HG03521 (cell line): ENCODE data around the gene ING2.
A peak's percentile ranks its signal among the peaks of the same experiment; 100 is the strongest.

Experiments used
- ATAC-seq: cut with Tn5 transposase; IDR thresholded peaks from one replicate; pipeline ENCODE4 v1.9.1; 2021; ENCODE audit warnings: mild to moderate bottlenecking, moderate library complexity; ENCODE audit not compliant: unreplicated experiment

ING2 gene

DNA sequence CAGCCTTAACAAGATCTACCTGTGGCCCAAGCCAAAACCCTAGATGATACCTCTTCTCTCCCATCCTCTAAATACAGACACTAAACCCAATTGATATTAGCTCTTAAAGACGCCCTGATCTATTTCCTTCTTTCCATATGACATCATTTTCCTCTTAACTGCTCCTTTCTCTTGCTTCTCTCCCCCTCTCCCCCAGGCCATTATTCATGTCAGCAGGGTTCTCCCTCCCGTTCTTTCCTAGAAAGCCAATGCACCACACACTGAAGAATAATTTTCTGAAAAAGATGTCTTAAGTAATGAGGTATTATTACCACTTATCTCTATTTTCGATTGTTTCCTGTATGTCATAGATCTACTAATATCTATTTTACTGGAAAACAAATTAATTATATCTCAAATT is 9.7 kb upstream of the ING2 start:
- no peak for ATAC-seq

DNA sequence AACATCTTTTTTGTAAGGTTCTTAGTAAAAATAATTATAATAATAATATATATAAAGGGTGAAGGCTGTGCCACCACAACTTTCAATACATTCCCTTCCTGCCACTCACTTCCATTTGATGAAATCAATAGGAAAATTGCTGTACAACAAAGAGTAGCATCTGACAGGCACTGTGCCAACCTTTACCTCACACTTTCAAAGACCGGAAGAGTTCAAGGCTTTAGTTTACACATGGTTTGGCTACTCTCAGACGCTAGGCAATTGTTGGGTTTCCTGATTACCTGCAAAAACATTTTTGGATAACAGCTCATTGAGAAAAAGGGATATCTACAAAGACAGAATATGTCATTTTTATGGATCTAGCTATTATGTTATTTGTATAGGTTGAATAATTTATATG is 5.5 kb upstream of the ING2 start:
- ATAC-seq, result no peak

DNA sequence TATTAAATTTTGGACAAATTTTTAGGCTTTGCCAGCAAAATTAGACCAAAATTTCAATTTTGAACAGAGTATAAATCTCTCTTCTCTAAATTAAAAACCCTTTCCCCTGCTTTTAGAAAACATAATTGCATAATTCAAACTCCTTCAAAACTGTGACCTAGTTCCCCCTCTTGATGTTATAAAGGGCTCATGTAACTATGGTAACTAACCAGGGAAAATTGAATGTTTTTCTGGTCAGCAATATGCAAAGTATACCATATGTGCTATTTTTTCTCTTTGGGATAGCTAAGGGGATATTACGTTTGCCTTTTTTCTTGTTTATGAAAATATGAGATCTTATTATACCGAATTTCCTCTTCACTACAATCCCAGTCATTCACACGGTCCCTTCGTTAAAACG is 5.1 kb upstream of the ING2 start:
- ATAC-seq, result no peak

DNA sequence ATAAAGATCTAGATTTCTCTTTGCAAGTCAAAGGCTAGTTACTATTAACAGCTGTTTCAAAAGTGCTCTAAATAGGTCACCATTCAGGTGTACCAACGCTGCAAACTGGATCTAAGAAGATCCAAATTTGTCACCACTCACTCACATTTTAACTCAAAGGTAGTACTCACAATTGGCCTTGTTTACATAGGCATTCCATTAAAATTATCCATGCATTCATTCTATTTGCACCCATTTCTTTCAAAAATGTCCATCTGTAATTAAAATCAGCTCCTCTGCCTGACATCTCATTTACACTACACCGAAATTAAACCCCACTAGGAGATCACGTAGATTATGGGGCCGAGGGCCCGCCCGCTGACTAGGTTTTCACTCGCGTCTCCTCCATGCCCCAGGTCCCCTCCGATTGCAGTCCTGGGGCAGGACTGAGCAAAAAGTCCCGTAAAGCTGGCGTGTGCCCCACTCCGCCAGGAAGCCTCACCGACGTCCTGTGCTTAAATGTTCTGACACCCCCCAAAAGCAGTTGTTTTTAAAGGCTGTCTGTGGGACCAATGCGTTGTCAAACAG is 1.3 kb upstream of the ING2 start:
- ATAC-seq, result peak; percentile 0

DNA sequence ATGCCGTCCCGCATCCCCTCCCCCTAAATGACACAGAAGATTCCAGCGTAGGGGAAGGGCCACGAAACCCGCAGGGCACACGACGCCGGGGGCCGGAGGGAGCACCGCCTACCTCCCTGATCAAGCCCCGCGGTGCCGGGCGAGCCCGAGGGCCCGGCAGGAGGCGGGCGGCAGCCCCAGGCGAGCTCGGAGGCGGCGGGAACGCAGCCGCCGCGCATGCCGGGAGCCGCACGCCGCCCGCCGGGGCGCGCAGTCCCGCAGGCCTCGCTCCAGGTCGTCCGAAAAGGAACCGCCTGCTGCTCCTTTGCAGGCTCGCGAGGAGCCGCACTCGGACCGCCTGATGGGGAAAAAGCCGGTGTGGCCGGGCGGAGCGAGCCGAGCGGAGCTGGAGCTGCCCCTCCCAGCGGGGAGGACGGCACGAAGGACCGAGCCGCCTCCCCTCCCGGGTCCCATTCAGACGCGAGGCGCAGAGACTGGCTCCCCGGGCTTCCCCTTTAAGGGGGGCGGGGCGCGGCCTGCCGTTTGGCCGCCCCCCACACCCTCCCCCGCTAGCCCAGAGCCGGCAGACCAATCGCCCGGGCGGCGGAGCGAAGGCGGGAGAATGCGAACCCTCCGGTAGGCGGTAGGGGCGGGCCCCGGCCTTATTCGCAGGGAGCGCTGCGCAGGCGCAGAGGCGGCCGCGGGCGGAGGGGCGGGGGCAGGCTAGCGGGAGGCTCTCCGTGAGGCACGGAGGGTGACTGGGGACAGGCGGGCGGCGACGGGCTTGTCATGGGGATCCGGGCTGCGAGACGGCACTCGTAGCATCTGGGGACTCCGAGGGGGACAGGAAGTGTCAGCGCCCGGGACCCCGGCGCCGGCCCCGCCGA is 561 bp upstream of the ING2 start:
- peak; percentile 58 for ATAC-seq

DNA sequence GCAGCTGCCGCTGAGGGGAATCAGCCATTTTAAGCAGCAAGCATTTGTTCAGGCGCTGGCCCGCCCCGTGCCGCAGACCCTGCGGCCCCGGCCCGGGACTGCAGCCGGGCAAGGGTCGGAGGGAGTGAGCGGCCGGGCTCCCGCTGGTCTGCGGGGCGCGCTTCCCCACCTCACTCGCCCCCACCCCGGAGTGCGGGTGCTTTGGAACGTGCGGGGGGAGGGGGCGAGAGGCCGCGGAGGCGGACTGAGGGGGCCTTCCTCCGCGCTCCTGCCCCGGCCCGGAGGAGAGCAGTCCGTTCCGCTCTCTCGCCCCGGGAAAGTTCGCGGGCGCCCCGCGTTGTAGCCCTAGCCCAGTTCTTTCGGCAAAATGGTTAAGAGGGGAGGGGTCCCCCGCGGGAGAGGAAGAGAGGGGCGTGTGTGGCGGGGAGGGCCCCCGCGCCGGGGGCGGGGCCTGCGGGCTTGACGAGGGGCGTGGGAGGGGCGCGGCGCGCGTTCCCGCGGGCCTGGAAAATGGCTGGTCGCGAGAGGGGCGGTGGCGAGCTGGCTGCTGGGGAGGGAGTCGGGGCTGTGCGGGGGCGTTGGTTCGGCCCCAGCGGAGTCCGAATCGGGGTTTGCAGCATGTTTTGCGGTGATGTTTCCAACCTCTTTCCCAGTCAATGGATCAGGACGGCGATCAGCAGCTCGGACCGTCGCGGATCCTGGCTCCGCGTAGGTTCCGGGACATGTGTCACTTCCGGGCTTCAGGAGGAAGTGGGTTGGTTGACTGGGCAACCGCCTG is 942 bp downstream of the ING2 start:
- ATAC-seq, result peak; percentile 36

DNA sequence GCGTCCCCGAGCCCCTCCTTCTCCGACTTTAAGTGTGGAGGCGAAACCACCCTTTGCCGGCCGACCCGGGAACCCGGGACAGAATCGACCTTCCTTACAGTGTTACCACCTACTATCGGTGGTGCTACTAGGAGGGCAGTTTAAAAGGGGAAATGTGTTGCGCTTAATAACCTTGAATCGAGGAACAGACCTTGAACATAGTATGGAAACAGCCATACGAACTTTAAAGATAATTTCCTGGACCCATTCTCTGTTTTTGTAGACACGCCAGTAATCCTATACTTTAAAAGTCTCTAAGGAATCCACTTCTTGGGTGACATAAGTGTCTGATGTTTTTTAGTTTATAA is 1.5 kb downstream of the ING2 start:
- no peak for ATAC-seq

DNA sequence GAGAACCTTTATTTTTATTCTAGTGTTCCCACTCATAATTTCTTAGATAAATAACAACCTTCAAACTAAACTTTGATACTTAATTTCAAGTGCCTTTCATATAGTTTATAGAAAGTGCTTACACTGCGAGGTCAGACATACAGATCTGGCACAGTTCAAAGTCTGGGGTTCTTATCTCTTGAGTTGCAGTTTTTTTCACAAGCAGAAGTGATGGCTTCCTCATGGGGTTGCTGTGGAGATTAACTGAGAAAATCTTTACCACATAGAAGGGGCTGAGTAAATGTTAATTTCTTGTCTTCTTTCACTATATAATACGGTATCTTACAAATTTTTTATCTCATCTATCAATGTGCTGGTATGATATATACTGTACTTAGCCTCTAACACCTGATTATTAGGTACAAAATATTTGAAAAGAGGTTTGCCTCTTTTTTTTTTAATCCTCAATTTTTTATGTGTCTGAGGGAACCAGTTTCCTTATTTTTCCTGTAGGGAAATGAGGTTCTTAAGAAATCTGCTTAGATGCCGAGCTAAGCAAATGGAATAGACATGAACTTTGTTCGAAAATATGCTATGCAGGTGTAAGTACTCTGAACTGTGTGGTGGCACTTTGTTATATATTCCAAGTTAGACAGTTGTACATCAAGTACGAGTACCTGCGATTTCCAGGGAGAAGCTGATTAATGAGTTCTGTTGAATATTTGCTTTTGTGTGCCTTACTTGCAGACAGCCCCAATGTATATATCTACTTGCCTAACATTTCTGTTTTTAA is 3.3 kb downstream of the ING2 start:
- no peak for ATAC-seq

DNA sequence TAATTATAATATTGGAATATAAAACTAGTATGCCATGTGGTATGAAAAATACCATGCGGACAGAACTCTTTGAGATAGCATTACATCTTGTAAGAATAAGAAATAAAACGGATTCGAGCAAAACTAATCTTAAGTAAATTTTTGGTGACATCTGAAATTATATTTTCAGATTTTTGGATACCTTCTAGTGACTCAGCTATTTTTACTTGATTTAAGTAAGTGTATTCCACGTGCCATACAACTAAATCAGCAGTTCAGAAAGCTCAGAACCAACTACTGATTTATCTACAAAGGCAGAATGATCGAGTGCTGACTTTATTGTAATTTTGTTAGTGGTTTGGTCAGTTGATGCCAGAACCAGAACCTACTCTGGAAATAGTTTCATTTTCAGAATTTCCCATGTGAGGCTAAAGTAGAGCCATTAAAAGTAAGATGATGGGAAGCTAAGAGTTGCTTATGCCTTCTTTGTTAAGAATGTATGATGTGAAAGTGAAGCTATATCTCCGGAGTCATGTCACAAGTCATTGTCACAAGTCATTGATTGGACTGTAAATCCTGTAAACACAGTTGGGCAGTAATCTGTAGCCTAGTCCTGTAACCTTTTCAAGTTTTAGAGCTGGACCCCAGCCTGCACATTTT is 4.0 kb downstream of the ING2 start:
- no peak for ATAC-seq

DNA sequence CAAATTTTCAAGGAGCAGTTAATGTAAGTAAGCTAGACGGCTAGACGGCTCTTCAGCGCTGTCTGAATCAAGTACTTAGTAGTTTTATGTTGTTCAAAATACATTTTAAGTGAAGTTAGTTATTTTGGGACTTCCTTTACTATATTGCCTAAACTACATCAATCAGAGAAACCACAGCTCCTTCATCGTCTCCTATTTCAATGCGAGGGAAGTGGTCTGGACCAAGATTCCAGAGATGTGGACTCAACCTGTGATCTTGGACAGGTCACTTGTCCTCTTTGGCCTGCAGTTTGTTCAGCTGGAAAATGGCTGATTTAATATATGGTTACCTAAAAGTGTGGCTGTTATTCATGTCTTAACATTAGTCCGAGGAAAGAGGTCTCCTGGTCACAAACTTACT is 10.6 kb downstream of the ING2 start:
- no peak for ATAC-seq

DNA sequence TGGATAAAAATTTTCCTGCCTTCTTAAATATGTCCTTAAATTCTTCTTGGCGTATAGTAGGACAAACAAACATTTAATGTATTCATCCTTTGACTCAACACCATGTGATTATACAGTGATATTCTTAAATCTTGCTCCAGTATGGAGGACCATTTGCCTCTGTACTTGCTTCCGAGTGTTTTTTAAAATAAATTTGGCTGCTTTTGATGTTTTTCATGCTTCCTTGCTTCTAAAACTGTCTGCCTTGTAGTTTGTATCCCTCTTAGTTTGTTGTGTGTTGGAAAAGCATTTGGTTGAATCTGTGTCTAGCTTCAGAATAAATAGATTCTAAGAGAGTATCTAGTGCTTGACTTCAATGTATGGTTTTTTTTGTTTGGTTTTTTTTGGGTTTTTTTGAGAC is 12.3 kb downstream of the ING2 start:
- no peak for ATAC-seq

DNA sequence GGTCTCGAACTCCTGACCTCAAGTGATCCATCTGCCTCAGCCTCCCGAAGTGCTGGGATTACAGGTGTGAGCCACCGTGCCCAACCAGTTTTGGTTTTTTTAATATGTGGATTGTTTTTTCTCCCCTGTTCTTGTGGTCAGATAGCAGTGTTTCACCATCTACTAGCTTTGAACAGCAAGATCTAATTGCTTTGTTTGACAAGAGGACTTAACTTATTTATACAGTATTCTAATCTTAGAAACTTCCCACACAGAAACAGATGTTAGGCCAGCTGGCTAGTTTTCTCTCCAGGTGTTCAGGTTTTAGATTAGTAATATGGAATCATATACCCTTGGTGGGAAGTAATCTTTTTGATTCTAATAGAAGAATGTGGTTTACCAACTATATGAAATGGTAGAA is 12.9 kb downstream of the ING2 start:
- no peak for ATAC-seq

DNA sequence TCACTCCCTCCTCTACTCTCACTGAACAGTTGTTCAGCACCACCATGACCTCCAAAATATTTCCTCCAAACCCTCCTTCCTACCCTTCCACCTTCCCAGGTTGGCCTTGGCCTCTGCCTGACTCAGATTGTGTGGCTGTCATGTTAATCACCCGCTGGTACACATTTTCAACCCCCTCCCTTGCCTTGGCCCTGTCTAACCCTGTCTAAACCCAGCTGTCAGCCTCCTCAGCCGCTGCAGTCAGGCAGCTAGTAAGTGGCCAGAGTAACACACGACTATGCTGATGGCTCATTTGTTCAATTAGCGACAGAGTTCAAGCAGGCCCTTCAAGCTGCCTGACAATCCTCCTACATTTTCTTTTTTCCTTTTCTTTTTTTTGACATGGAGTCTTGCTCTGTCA is 18.0 kb downstream of the ING2 start:
- ATAC-seq, result no peak

DNA sequence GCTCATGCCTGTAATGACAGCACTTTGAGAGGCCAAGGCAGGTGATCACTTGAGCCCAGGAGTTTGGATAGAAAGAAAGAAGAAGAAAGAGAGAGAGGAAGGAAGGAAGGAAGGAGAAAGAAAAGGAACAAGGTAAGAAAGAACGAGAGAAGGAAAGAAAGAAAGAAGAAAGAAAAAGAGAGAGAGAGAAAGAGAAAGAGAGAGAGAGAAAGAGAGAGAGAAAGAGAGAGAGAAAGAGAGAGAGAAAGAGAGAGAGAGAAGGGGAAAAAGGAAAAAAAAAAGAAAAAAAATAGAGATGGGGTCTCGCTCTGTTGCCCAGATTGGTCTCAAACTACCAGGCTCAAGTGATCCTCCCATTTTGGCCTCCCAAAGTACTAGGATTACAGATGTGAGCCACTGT is 22.5 kb downstream of the ING2 start:
- ATAC-seq, result no peak

DNA sequence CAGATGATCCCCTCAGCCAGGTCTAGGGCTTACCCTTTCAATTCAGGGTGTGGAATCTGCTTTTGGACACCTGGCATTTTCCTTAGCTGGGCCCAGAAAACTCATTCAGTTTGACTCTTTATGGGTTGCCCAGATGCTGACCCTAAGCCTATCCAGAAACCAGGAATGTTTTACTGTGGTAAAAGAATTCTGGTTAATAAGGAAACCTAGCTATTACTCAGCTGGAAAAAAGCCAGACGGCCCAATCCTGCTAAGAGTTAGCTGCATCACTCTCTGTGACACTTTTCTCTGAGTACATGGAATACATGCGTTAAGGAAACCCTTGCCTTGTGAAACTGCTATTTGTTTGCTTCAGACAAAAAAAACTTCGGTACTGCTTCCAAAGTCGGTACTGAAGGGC is 28.0 kb downstream of the ING2 start:
- ATAC-seq, result no peak

DNA sequence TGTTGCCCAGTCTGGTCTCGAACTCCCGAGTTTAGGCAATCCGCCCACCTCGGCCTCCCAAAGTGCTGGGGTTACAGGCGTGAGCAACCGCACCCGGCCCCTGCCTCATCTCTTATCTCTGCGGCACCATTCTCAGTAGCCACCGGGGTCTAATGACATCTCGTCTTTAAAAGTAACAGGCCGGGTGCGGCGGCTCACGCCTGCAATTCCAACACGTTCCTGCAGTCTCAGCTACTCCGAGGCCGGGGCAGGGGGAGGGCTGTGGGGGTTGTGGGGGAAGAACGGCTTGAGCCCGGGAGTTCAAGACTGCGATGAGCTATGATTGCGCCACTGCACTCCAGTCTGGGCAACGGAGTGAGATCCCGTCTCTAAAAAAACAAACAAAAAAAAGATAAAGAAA is 28.8 kb downstream of the ING2 start:
- no peak for ATAC-seq

DNA sequence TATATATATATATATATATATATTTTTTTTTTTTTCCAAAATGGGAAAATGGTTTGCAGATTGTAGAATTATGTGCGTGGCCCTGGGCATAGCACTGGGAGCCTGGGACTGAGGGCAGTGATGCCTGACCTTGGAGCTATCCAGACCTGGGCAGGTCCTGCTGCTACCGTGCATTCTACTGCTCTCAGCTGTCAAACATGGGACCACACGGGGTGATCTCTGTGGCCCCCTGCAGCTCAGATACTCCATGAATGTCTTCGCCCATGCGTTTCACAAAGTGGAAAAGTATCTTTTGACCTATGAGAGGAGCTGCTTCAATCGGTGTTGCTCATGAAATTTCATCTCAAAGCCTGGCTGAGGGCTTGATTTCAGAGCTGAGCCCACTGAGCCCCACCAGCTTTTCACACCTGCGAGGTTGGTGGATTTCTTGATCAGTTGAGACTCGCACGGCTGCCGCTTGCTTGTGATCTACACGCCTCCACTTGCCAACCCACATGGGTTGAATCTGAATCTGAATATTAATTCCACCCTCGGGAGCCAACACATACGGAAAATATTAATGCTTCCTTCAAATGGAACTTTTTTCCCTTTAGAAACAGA is 35.7 kb downstream of the ING2 start:
- ATAC-seq, result no peak

DNA sequence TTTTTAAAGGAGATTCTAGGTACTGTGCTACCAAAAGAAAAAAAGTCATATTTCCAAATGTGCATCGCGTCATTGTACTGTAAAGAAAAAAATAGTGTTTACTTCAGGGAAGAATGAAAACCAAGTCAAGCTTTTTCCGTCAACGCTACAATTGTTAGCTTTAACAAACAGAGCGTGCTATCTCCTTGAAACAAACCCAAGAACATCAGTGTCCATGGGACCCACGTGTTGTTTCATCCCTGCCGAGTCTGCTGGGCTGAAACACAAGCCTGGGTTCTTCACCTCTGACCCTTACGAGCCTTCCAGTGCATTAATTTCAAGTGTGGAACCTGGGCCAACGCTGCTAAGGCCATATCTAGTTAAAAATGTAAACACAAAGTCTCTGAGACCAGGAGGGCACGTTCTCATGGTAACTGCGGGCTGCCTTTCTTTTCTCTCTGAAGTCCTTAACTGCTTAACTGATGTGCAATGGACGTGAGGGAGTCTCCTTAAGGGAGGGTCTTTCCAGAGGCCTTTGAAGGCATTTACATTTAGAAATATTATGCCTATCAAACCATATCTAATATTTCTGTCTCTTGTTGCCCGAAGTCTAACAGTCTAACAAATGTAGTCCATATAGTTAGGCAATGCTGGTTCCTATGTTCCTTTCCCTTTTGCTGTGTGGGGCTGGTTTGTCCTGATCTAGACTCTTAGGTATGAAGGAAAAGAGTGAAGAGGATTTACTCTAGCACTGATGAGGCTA is 36.3 kb downstream of the ING2 start:
- no peak for ATAC-seq

DNA sequence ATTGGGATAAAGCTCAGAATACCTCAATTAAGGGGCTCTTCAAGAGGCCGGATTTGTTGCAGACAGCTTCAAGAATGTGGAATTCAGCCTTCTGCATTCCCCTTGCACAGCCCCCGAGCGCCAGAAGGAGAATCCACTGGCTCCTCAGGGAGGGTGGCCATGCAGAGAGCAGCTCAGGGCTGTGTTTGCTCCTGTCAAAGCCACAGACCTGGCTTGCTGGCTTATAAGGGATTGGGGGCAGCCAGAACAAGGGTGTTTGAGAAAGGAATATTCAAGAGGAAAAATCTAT is 36.8 kb downstream of the ING2 start:
- ATAC-seq, result no peak

DNA sequence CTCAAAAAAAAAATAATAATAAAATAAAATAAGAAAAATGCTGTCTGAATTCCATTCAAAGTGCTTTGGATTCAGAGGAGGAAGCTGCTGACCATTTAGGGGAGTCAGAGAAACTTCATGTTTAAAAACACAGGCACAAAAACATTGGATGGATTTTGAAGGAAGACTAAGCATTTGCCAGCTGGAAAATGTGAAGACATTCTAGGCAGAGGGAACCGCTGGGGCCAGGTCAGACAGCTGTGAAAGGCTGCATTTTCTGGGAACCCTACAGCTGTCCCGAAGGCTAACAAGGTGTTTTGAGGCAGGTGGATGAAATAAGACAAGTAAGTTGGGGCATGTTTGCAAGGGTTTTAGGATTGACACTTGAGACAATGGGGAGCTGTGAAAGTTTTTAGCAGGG is 38.6 kb downstream of the ING2 start:
- no peak for ATAC-seq
